ENCODE results near the gene ATG10. TPM values are rescaled to one million over a fixed set of nuclear protein-coding genes. Genes with fewer than 3 reads are reported as not detected.

The ATG10 gene
- total RNA-seq, 1 experiment from 2014 or later, result 7.6 TPM

GRCh38 chr5:82104872-82105271 lies 133.0 kb downstream of the ATG10 start:
- TF ChIP-seq, protein P1, sequence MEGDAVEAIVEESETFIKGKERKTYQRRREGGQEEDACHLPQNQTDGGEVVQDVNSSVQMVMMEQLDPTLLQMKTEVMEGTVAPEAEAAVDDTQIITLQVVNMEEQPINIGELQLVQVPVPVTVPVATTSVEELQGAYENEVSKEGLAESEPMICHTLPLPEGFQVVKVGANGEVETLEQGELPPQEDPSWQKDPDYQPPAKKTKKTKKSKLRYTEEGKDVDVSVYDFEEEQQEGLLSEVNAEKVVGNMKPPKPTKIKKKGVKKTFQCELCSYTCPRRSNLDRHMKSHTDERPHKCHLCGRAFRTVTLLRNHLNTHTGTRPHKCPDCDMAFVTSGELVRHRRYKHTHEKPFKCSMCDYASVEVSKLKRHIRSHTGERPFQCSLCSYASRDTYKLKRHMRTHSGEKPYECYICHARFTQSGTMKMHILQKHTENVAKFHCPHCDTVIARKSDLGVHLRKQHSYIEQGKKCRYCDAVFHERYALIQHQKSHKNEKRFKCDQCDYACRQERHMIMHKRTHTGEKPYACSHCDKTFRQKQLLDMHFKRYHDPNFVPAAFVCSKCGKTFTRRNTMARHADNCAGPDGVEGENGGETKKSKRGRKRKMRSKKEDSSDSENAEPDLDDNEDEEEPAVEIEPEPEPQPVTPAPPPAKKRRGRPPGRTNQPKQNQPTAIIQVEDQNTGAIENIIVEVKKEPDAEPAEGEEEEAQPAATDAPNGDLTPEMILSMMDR (conservative IDR thresholded peaks at IDR 0.05), result no peak
- Histone ChIP-seq H3K4me1 (ENCODE audit: insufficient read depth, low read length) (no peaks in the 10 kb centered on the region), H3K56ac (ENCODE audit: insufficient read length, low read depth, low read length) (no peak overlapping the region), H3K4me2 (ENCODE audit: insufficient read depth, insufficient read length, low read length) (no peak overlapping the region), H3K18ac (ENCODE audit: insufficient read length, low read depth, low read length) (no peak overlapping the region), H3K27me3 (ENCODE audit: insufficient read depth, low read length) (no peaks in the 10 kb centered on the region), H3K79me1 (ENCODE audit: insufficient read depth, low read depth, low read length, poor library complexity, severe bottlenecking) (no peaks in the 10 kb centered on the region), H3T11ph (ENCODE audit: low read length) (no peak overlapping the region), H3K14ac (ENCODE audit: insufficient read depth, low read length) (no peak overlapping the region), H2BK20ac (ENCODE audit: low read depth, low read length, poor library complexity, severe bottlenecking) (no peak overlapping the region), H2AFZ (ENCODE audit: low read length) (no peak overlapping the region), H4K20me1 (ENCODE audit: control insufficient read depth, insufficient read depth, insufficient read length) (no peaks in the 10 kb centered on the region), H3K23me2 (ENCODE audit: insufficient read length, low read depth, low read length, poor library complexity, severe bottlenecking) (no peaks in the 10 kb centered on the region), H3K9me3 (ENCODE audit: control insufficient read depth, low read depth, low read length) (no peaks in the 10 kb centered on the region), H2BK120ac (ENCODE audit: low read depth, low read length, poor library complexity, severe bottlenecking) (no peak overlapping the region), H3K23ac (ENCODE audit: insufficient read length, low read depth, low read length) (no peak overlapping the region), H3K9ac (ENCODE audit: extremely low read depth, insufficient read length, low read length) (no peak overlapping the region), H3K79me2 (ENCODE audit: insufficient read depth, low read length) (no peaks in the 10 kb centered on the region), H3K27ac (ENCODE audit: insufficient read length, low read depth, low read length) (no peak overlapping the region), H2BK15ac (ENCODE audit: low read depth, low read length) (no peak overlapping the region), H2AK5ac (ENCODE audit: insufficient read length, low read length) (no peak overlapping the region), H4K8ac (replicated peaks; ENCODE audit: insufficient read length, low read depth, low read length) (no peak overlapping the region), H4K5ac (ENCODE audit: insufficient read length, low read depth, low read length) (no peak overlapping the region), H3K4ac (ENCODE audit: low read depth, low read length) (no peak overlapping the region), H2BK5ac (ENCODE audit: insufficient read length, low read length) (no peak overlapping the region), H4K91ac (ENCODE audit: insufficient read length, low read depth, low read length) (no peak overlapping the region), H2BK12ac (ENCODE audit: insufficient read length, low read depth, low read length) (no peak overlapping the region)
- peaks cover 14 to 19% of the 10 kb centered on the region in 2 experiments for H3K4me1 Mint-ChIP-seq
- no peaks in the 10 kb centered on the region for H3K9me3 Mint-ChIP-seq
- no peak for DNase-seq
- H3K36me3 Mint-ChIP-seq (ENCODE audit: insufficient read depth in 1 of 3, low read depth in 3 of 3), result no peaks in the 10 kb centered on the region
- no CpG with 5 or more reads among the region's 4 CpGs for WGBS (ENCODE audit: extremely low coverage, insufficient read length, low lambda C conversion rate)
- no peak overlapping the region for H3K4me3 Mint-ChIP-seq
- no peak overlapping the region for H3K27ac Mint-ChIP-seq
- H3K27me3 Mint-ChIP-seq (ENCODE audit: low read depth), result no peaks in the 10 kb centered on the region

Data from H9 (cell line).